Ishikawa (cell line): ENCODE measurements around the gene TAF1.

Experiments used
- CEBPB ChIP-seq: IDR thresholded peaks from 2 replicates; pipeline ENCODE4 v1.6.1; 2012
- CREB1 ChIP-seq: IDR thresholded peaks from 2 replicates; pipeline ENCODE4 v1.6.1; 2012; ENCODE audit warnings: low read depth
- EGR1 ChIP-seq: IDR thresholded peaks from 2 replicates; pipeline ENCODE4 v1.6.1; 2012
- EP300 ChIP-seq: IDR thresholded peaks from 2 replicates; pipeline ENCODE4 v1.6.1; 2012; ENCODE audit warnings: borderline replicate concordance
- FOXM1 ChIP-seq: IDR thresholded peaks from 2 replicates; pipeline ENCODE4 v1.6.1; 2012; ENCODE audit warnings: low read depth, borderline replicate concordance
- NFIC ChIP-seq: IDR thresholded peaks from 2 replicates; pipeline ENCODE4 v1.6.1; 2012
- RAD21 ChIP-seq: IDR thresholded peaks from 2 replicates; pipeline ENCODE4 v1.6.1; 2012; ENCODE audit warnings: low read depth
- TAF1 ChIP-seq: IDR thresholded peaks from 2 replicates; pipeline ENCODE4 v1.6.1; 2012; ENCODE audit warnings: low read depth, mild to moderate bottlenecking
- TCF12 ChIP-seq: IDR thresholded peaks from 2 replicates; pipeline ENCODE4 v1.6.1; 2012; ENCODE audit warnings: low read depth
- TEAD4 ChIP-seq: IDR thresholded peaks from 2 replicates; pipeline ENCODE4 v1.6.1; 2012
- YY1 ChIP-seq: IDR thresholded peaks from 2 replicates; pipeline ENCODE4 v1.6.1; 2012; ENCODE audit warnings: low read depth
- ZBTB7A ChIP-seq: IDR thresholded peaks from 2 replicates; pipeline ENCODE4 v1.6.1; 2012; ENCODE audit warnings: low read depth
- TF ChIP-seq, protein P1 (sequence below): IDR thresholded peaks from 2 replicates; pipeline ENCODE4 v1.6.1; 2012; ENCODE audit warnings: low read depth, mild to moderate bottlenecking
- TF ChIP-seq, protein P2 (sequence below): IDR thresholded peaks from 2 replicates; pipeline ENCODE4 v1.6.1; 2012
- TF ChIP-seq, protein P3 (sequence below): IDR thresholded peaks from 2 replicates; pipeline ENCODE4 v1.6.1; 2012

TAF1 gene

DNA sequence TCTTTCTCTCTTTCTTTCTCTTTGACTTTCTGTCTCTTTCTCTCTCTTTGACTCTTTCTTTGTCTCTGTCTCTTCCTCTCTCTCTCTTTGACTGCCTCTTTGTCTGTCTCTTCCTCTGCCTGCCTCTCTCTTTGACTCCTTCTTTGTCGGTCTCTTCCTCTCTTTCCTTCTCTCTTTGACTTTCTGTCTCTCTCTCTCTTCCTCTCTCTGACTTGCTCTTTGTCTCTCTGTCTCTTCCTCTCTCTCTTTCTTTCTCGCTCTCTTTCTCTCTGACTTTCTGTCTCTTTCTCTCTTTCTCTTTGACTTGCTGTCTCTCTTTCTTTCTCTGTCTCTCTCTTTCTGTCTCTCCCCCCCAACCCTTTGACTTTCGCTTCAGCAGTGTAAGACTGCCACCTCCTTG is 130.3 kb downstream of the TAF1 start:
- TF ChIP-seq TAF1: no peak

DNA sequence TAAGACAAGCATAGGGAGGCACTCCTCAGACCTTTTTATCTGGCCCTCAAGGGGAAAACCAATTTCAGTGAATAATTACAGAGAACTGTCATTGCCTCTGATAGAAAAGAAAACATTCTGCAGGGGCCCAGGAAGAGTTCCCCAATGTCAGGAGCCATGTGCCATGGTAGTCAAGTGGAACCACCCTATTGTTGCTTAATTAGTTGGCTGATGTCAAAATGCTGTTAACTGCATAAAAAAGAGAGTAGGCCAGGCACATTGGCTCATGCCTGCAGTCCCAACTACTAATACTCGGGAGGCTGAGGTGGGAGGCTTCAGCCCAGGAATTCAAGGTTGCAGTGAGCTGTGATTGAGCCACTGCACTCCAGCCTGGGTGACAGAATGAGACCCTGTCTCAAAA is 138.2 kb downstream of the TAF1 start:
- TF ChIP-seq, protein P1, sequence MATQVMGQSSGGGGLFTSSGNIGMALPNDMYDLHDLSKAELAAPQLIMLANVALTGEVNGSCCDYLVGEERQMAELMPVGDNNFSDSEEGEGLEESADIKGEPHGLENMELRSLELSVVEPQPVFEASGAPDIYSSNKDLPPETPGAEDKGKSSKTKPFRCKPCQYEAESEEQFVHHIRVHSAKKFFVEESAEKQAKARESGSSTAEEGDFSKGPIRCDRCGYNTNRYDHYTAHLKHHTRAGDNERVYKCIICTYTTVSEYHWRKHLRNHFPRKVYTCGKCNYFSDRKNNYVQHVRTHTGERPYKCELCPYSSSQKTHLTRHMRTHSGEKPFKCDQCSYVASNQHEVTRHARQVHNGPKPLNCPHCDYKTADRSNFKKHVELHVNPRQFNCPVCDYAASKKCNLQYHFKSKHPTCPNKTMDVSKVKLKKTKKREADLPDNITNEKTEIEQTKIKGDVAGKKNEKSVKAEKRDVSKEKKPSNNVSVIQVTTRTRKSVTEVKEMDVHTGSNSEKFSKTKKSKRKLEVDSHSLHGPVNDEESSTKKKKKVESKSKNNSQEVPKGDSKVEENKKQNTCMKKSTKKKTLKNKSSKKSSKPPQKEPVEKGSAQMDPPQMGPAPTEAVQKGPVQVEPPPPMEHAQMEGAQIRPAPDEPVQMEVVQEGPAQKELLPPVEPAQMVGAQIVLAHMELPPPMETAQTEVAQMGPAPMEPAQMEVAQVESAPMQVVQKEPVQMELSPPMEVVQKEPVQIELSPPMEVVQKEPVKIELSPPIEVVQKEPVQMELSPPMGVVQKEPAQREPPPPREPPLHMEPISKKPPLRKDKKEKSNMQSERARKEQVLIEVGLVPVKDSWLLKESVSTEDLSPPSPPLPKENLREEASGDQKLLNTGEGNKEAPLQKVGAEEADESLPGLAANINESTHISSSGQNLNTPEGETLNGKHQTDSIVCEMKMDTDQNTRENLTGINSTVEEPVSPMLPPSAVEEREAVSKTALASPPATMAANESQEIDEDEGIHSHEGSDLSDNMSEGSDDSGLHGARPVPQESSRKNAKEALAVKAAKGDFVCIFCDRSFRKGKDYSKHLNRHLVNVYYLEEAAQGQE: no peak
- TF ChIP-seq FOXM1: no peak
- TF ChIP-seq CREB1: no peak
- TF ChIP-seq ZBTB7A: no peak

DNA sequence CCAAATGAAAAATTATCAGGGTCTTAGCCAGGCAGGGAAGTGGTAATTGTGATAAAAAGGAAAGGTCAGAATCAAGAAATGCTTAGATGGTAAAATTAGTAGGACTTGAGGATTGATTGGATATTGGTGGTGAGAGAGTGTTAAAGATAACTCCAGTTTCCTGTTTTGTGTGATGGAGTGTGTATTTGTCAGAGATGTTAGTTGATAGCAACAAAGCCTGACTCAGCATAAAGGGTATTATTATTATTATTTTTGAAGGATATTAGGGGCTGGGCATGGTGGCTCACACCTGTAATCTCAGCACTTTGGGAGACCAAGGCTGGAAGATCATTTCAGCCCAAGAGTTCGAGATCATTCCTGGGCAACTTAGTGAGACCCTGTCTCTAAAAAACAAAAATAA is 143.1 kb downstream of the TAF1 start:
- TF ChIP-seq, protein P2, sequence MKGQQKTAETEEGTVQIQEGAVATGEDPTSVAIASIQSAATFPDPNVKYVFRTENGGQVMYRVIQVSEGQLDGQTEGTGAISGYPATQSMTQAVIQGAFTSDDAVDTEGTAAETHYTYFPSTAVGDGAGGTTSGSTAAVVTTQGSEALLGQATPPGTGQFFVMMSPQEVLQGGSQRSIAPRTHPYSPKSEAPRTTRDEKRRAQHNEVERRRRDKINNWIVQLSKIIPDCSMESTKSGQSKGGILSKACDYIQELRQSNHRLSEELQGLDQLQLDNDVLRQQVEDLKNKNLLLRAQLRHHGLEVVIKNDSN: no peak

DNA sequence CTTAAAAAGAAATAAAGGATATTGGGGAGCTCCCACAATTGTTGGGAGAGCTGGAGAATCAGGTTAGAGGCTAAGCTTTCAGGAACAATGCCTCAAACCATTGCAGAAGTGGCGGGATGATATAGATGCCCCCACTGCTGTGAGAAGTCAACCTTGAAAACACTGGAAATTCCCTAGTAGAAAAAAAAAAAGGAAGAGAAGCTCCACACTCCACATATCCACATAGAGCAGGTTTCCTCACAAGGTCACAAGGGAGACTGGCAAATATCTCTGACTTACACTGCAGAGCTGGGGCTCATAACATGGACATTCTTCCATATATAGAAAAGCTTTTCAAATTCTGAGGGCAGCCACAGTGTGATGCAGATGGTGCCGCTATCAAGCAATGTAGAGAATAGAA is 144.0 kb downstream of the TAF1 start:
- TF ChIP-seq EGR1: no peak
- TF ChIP-seq EP300: no peak
- no peak for TF ChIP-seq TAF1

DNA sequence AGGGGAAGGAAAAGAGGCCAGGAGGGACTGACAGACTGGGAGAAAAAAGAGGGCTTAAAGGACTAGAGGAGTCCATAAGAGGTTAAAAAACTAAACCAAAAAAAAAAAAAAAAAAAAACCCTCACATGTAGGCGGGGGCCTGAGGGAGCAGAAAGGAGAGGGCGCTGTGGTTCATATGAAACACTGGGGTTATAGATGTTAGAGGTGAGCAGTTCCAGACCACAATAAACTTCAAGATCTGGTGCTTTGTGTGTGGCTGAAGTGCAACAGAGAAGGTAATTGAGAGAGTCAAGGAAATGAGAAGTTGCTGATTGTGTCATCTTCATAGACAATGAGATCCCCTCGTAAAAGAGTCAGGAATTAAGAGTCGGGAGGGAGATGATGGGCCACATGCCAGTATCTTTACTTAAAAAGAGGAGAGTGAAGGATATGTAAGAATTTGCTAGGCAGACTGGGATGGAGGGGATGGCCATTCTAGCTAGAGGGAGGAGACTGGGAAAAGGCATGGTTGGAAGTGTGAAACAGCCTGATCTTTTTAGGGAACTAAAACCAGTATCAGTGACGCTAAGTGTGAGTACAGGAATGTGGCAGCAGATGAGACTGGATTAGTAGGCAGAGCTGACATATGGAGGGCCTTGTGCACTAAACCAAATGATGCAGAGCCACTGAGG is 148.3 kb downstream of the TAF1 start:
- no peak for TF ChIP-seq FOXM1
- TF ChIP-seq YY1: no peak
- no peak for TF ChIP-seq TCF12
- TF ChIP-seq EGR1: no peak
- TF ChIP-seq, protein P2: no peak
- no peak for TF ChIP-seq CEBPB
- no peak for TF ChIP-seq CREB1
- TF ChIP-seq, protein P3, sequence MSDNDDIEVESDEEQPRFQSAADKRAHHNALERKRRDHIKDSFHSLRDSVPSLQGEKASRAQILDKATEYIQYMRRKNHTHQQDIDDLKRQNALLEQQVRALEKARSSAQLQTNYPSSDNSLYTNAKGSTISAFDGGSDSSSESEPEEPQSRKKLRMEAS: no peak
- TF ChIP-seq, protein P1: no peak
- no peak for TF ChIP-seq TAF1
- no peak for TF ChIP-seq NFIC
- TF ChIP-seq TEAD4: no peak
- no peak for TF ChIP-seq EP300
- TF ChIP-seq ZBTB7A: no peak
- no peak for TF ChIP-seq RAD21

DNA sequence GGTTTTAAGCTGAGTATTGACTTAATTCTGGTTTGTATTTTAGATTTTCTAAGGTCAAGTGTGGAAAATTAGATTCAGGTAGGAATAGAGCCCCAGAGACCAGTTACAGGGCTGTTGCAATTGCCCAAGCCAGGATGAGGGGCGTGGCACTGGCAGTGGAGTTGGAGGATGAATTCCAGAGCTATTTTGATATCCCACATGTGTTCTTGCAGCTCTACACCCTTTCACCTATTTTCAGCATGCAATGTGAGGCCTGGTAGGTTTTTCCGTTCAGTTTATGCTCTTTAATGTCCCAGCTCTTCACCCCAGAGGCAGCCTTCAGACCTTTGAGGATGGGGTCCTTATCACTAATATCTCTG is 148.9 kb downstream of the TAF1 start:
- no peak for TF ChIP-seq NFIC
- TF ChIP-seq, protein P3: no peak
- no peak for TF ChIP-seq FOXM1
- TF ChIP-seq YY1: no peak
- TF ChIP-seq RAD21: no peak
- no peak for TF ChIP-seq TCF12
- no peak for TF ChIP-seq TEAD4
- TF ChIP-seq, protein P1: no peak
- TF ChIP-seq CREB1: no peak
- TF ChIP-seq EGR1: no peak
- TF ChIP-seq CEBPB: no peak
- TF ChIP-seq ZBTB7A: no peak
- no peak for TF ChIP-seq EP300
- no peak for TF ChIP-seq TAF1
- TF ChIP-seq, protein P2: no peak
